DND-41 (cell line): ENCODE measurements around the gene PAGE5.

ENCODE experiments used
- ATAC-seq: fragments of 200-7000 bp; cut with Tn5 transposase; 3 replicates; pipeline ENCODE4 v1.9.1; 2021; ENCODE audit warnings: low read depth; ENCODE audit not compliant: insufficient read depth
- DNase-seq: peaks from one replicate; pipeline ENCODE4 v3.0.0-alpha.2; 2020
- H2AFZ ChIP-seq: 2 replicates; pipeline ENCODE4 v1.6.0; 2012; ENCODE audit warnings: low read depth, low read length
- H3K27ac ChIP-seq: 2 replicates; pipeline ENCODE4 v1.5.1; 2012; ENCODE audit warnings: low read length, inconsistent platforms
- H3K27me3 ChIP-seq: fragments of 200-600 bp; sonication (generic); 2 replicates; pipeline ENCODE4 v1.6.0; 2012; ENCODE audit warnings: low read length, mild to moderate bottlenecking, inconsistent platforms; ENCODE audit not compliant: insufficient read depth, poor library complexity
- H3K36me3 ChIP-seq: 2 replicates; pipeline ENCODE4 v1.5.1; 2012; ENCODE audit warnings: low read length, inconsistent platforms; ENCODE audit not compliant: insufficient read depth
- H3K4me1 ChIP-seq: 2 replicates; pipeline ENCODE4 v1.5.1; 2012; ENCODE audit warnings: mild to moderate bottlenecking, low read length; ENCODE audit not compliant: insufficient read depth
- H3K4me2 ChIP-seq: 2 replicates; pipeline ENCODE4 v1.6.0; 2012; ENCODE audit warnings: mild to moderate bottlenecking, moderate library complexity, low read length, inconsistent platforms; ENCODE audit not compliant: insufficient read depth
- H3K4me3 ChIP-seq, 2 experiments: fragments of 200-600 bp in 1 of 2; shearing (Covaris generic) in 1 of 2; 2 replicates each; pipeline ENCODE4 v1.5.1; 2012 to 2016; ENCODE audit warnings: inconsistent platforms in 2 of 2, low read length in 2 of 2, mild to moderate bottlenecking in 2 of 2, low read depth in 1 of 2, moderate library complexity in 1 of 2
- H3K79me2 ChIP-seq: 2 replicates; pipeline ENCODE4 v1.6.0; 2012; ENCODE audit warnings: low read length, inconsistent platforms; ENCODE audit not compliant: insufficient read depth
- H3K9ac ChIP-seq: 2 replicates; pipeline ENCODE4 v1.6.0; 2012; ENCODE audit warnings: low read depth, mild to moderate bottlenecking, inconsistent platforms, low read length, moderate library complexity
- H3K9me3 ChIP-seq: 2 replicates; pipeline ENCODE4 v1.5.1; 2012; ENCODE audit warnings: low read length, moderate library complexity, mild to moderate bottlenecking, inconsistent platforms; ENCODE audit not compliant: insufficient read depth, severe bottlenecking
- H4K20me1 ChIP-seq: 2 replicates; pipeline ENCODE4 v1.6.0; 2012; ENCODE audit warnings: low read length; ENCODE audit not compliant: insufficient read depth
- EZH2 ChIP-seq: IDR thresholded peaks from 3 replicates; pipeline ENCODE4 v1.6.1; 2012; ENCODE audit warnings: borderline replicate concordance, low read depth, mild to moderate bottlenecking, moderate library complexity, low read length, inconsistent platforms; ENCODE audit not compliant: severe bottlenecking
- TF ChIP-seq, protein P1 (sequence below): IDR thresholded peaks from 2 replicates; pipeline ENCODE4 v1.5.1; 2012; ENCODE audit warnings: borderline replicate concordance, low read length, moderate library complexity, mild to moderate bottlenecking; ENCODE audit not compliant: poor library complexity, severe bottlenecking; ENCODE audit errors: extremely low read depth

The PAGE5 gene

DNA sequence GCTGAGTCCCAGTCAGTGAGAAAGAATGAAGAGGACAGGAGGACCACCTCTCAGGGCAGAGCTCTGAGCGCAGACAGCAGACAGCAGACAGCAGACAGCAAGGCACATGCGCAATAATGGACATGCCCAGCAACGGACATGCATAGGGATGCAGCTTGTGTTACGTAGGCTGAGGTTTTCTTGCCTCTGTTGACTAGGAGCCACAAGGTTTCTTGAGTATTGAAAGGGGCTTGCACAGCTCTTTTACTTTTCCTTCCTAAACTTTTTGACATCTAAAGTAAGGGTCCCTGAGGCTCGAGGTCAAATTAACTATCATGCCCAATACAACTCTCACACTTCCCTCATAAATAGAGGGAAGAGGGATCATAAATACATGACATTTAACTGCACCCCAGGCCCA is 44.7 kb downstream of the PAGE5 start, which contains the start of gene PAGE3:
TSS of gene PAGE3 (minus strand) at position 101 of the 400 bp plus-strand sequence. CDS start 1,013 bp downstream, outside the sequence.
- no peaks in the 10 kb centered on the region for H4K20me1 ChIP-seq
- no peaks in the 10 kb centered on the region for H3K79me2 ChIP-seq
- DNase-seq (no peak), ATAC-seq (no peak)
- no peak within 1 kb of the TSS for H3K9ac ChIP-seq
- TF ChIP-seq EZH2: no peak
- TF ChIP-seq, protein P1, sequence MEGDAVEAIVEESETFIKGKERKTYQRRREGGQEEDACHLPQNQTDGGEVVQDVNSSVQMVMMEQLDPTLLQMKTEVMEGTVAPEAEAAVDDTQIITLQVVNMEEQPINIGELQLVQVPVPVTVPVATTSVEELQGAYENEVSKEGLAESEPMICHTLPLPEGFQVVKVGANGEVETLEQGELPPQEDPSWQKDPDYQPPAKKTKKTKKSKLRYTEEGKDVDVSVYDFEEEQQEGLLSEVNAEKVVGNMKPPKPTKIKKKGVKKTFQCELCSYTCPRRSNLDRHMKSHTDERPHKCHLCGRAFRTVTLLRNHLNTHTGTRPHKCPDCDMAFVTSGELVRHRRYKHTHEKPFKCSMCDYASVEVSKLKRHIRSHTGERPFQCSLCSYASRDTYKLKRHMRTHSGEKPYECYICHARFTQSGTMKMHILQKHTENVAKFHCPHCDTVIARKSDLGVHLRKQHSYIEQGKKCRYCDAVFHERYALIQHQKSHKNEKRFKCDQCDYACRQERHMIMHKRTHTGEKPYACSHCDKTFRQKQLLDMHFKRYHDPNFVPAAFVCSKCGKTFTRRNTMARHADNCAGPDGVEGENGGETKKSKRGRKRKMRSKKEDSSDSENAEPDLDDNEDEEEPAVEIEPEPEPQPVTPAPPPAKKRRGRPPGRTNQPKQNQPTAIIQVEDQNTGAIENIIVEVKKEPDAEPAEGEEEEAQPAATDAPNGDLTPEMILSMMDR: no peak
- no peak within 1 kb of the TSS for H3K4me3 ChIP-seq
- H3K36me3 ChIP-seq: no peaks in the 10 kb centered on the region
- H3K27ac ChIP-seq: no peak within 1 kb of the TSS
- H3K9me3 ChIP-seq: no peaks in the 10 kb centered on the region
- H3K4me1 ChIP-seq: no peaks in the 10 kb centered on the region
- H3K4me2 ChIP-seq: no peak within 1 kb of the TSS
- H2AFZ ChIP-seq: no peak within 1 kb of the TSS
- no peaks in the 10 kb centered on the region for H3K27me3 ChIP-seq
